IMR-90 (cell line): Measurements from ENCODE around the gene PDCD11.

Experiments used
- CTCF ChIP-seq: conservative IDR thresholded peaks from 2 replicates; pipeline ENCODE4 v1.5.1; 2012; ENCODE audit warnings: mild to moderate bottlenecking, low read depth, low read length, improper control_type of control experiment
- ELK1 ChIP-seq: fragments of 150-350 bp; IDR thresholded peaks from 2 replicates; pipeline ENCODE4 v1.6.1; 2016; ENCODE audit warnings: low read depth, mild to moderate bottlenecking, low read length, moderate library complexity, borderline replicate concordance
- MAFK ChIP-seq: IDR thresholded peaks from 2 replicates; pipeline ENCODE4 v1.6.1; 2012; ENCODE audit warnings: low read depth, low read length, improper control_type of control experiment
- SMC3 ChIP-seq: fragments of 150-350 bp; IDR thresholded peaks from 2 replicates; pipeline ENCODE4 v1.6.1; 2016; ENCODE audit warnings: low read depth, mild to moderate bottlenecking, antibody characterized with exemption, low read length, moderate library complexity

GRCh38 chr10:103355906-103356599, 40.4 kb upstream of the PDCD11 start:
- TF ChIP-seq CTCF, result no peak
- no peak for TF ChIP-seq SMC3
- TF ChIP-seq MAFK, result no peak
- TF ChIP-seq ELK1, result no peak
